Natural killer cell (primary cell): Measurements from ENCODE around the gene ANKRD40. TPM values are rescaled to one million over a fixed set of nuclear protein-coding genes. Genes with fewer than 3 reads are reported as not detected.
A peak's percentile ranks its signal among the peaks of the same experiment; 100 is the strongest.

Experiments used
- ATAC-seq, 3 donors: fragments of 150-1000 bp in 2 of 3; fragments of 200-7000 bp in 1 of 3; cut with Tn5 transposase; 1 replicate in 1 of 3; 2 replicates in 2 of 3; pipeline ENCODE4 v1.10.0; 2021; ENCODE audit warnings: mild to moderate bottlenecking in 2 of 3, moderate library complexity in 2 of 3
- DNase-seq, 2 donors: peaks; one replicate each; pipeline versions ENCODE4 v3.0.0 to v3.0.0-alpha.2; 2013 to 2021; ENCODE audit warnings: mixed read lengths in 1 of 2
- H3K27ac ChIP-seq: one replicate; pipeline ENCODE4 v1.5.1; 2013; ENCODE audit warnings: mild to moderate bottlenecking, low read length
- H3K27me3 ChIP-seq: one replicate; pipeline ENCODE4 v1.6.1; 2013; ENCODE audit warnings: low read length; ENCODE audit not compliant: control insufficient read depth, insufficient read depth
- H3K36me3 ChIP-seq: one replicate; pipeline ENCODE4 v1.6.1; 2013; ENCODE audit warnings: low read length; ENCODE audit not compliant: control insufficient read depth, insufficient read depth
- H3K4me1 ChIP-seq: one replicate; pipeline ENCODE4 v1.6.1; 2013; ENCODE audit warnings: low read length; ENCODE audit not compliant: control insufficient read depth, insufficient read depth
- H3K4me3 ChIP-seq: one replicate; pipeline ENCODE4 v1.5.1; 2013; ENCODE audit warnings: low read length
- H3K9me3 ChIP-seq: one replicate; pipeline ENCODE4 v1.6.1; 2013; ENCODE audit warnings: low read length; ENCODE audit not compliant: control insufficient read depth, insufficient read depth
- H3K27ac Mint-ChIP-seq, 2 donors: one replicate each; pipeline ENCODE4 v1.8.0; 2022; ENCODE audit warnings: mild to moderate bottlenecking in 2 of 2, mixed read lengths in 2 of 2, moderate library complexity in 1 of 2
- H3K27me3 Mint-ChIP-seq, 2 donors: one replicate each; pipeline ENCODE4 v1.8.0; 2022; ENCODE audit warnings: low read depth in 2 of 2, mixed read lengths in 2 of 2
- H3K36me3 Mint-ChIP-seq: one replicate; pipeline ENCODE4 v1.8.0; 2022; ENCODE audit warnings: mixed read lengths
- H3K4me1 Mint-ChIP-seq, 2 donors: one replicate each; pipeline ENCODE4 v1.8.0; 2022; ENCODE audit warnings: mixed read lengths in 2 of 2
- H3K4me3 Mint-ChIP-seq: one replicate; pipeline ENCODE4 v1.8.0; 2022; ENCODE audit warnings: mild to moderate bottlenecking, moderate library complexity, mixed read lengths
- H3K9me3 Mint-ChIP-seq, 2 donors: one replicate each; pipeline ENCODE4 v1.8.0; 2022; ENCODE audit warnings: mixed read lengths in 2 of 2
- WGBS: methylation state at CpG from one replicate; pipeline ENCODE4 v1.1.7; 2013; ENCODE audit warnings: missing lambda C conversion rate; ENCODE audit not compliant: insufficient coverage; 5-methylcytosine and 5-hydroxymethylcytosine counted together
- intact Hi-C: fragments of 100-400 bp; cut with micrococcal nuclease; formaldehyde crosslinking; loops from one replicate; pipeline ENCODE4 v1.14.2; 2022
- total RNA-seq, 4 donors: library from RNA; stranded (reverse); fragments of 120-200 nt in 1 of 4; gene quantifications; one replicate each; pipeline versions ENCODE4 v1.2.3 to v1.2.4, GENCODE V29; 2013 to 2022
- TF ChIP-seq, protein P1 (sequence below): fragments of 200-600 bp; IDR thresholded peaks from one replicate; pipeline ENCODE4 v1.8.0; 2022; ENCODE audit warnings: antibody characterized with exemption

The ANKRD40 gene
- total RNA-seq, 3 donors from 2014 or later (not counting 1 experiment from before 2014, with no cell fraction given): 22.1 to 32.0 (median 30.8) TPM

- H3K4me3 ChIP-seq: no peak overlapping the region
- intact Hi-C loops: no loop called here
- no peaks in the 10 kb centered on the region for H3K36me3 Mint-ChIP-seq
- ATAC-seq (no peak), DNase-seq (no peak)
- peaks cover 0 to 2% of the 10 kb centered on the region in 2 donors for H3K27me3 Mint-ChIP-seq
- no peak overlapping the region for H3K27ac ChIP-seq
- H3K9me3 Mint-ChIP-seq: no peaks in the 10 kb centered on the region
- H3K9me3 ChIP-seq: no peaks in the 10 kb centered on the region
- WGBS: 97% methylated on average over 8 of the region's 8 CpGs
- H3K27ac Mint-ChIP-seq: no peak overlapping the region
- H3K4me1 ChIP-seq: no peaks in the 10 kb centered on the region
- peaks cover 0 to 5% of the 10 kb centered on the region in 2 donors for H3K4me1 Mint-ChIP-seq
- H3K27me3 ChIP-seq: no peaks in the 10 kb centered on the region
- no peaks in the 10 kb centered on the region for H3K36me3 ChIP-seq
- TF ChIP-seq, protein P1, sequence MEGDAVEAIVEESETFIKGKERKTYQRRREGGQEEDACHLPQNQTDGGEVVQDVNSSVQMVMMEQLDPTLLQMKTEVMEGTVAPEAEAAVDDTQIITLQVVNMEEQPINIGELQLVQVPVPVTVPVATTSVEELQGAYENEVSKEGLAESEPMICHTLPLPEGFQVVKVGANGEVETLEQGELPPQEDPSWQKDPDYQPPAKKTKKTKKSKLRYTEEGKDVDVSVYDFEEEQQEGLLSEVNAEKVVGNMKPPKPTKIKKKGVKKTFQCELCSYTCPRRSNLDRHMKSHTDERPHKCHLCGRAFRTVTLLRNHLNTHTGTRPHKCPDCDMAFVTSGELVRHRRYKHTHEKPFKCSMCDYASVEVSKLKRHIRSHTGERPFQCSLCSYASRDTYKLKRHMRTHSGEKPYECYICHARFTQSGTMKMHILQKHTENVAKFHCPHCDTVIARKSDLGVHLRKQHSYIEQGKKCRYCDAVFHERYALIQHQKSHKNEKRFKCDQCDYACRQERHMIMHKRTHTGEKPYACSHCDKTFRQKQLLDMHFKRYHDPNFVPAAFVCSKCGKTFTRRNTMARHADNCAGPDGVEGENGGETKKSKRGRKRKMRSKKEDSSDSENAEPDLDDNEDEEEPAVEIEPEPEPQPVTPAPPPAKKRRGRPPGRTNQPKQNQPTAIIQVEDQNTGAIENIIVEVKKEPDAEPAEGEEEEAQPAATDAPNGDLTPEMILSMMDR: no peak
- H3K4me3 Mint-ChIP-seq: no peak overlapping the region
Measured at GRCh38 chr17:50666316-50666715, 41.4 kb downstream of the ANKRD40 start.

DNA sequence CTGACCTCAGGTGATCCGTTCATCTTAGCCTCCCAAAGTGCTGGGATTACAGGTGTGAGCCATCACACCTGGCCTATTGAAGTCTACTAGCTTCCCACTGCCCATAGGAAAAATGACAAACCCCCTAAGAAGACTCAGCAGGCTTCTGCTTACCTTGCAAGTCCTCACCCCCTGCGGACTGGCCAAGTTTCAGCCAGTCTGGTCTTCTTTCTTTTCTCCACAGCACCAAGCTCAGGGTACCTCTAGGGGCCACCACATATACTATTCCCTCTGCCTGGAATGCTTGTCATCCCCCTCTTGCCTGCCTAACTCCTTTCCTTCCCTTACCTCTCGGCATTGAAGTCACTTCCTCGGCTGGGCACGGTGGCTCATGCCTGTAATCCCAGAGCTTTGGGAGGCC is 41.9 kb downstream of the ANKRD40 start:
- Mint-ChIP-seq H3K27me3 (peaks cover 0 to 6% of the 10 kb centered on the region in 2 donors), H3K4me3 (no peak overlapping the region), H3K4me1 (peaks cover 0 to 7% of the 10 kb centered on the region in 2 donors), H3K27ac (no peak overlapping the region), H3K9me3 (no peaks in the 10 kb centered on the region), H3K36me3 (no peaks in the 10 kb centered on the region)
- TF ChIP-seq, protein P1: no peak
- Histone ChIP-seq H3K4me3 (no peak overlapping the region), H3K4me1 (no peaks in the 10 kb centered on the region), H3K27ac (no peak overlapping the region), H3K27me3 (no peaks in the 10 kb centered on the region), H3K9me3 (no peaks in the 10 kb centered on the region), H3K36me3 (no peaks in the 10 kb centered on the region)
- intact Hi-C loops: no loop called here
- no peak for DNase-seq
- 74% methylated on average over 5 of the region's 5 CpGs for WGBS
- no peak for ATAC-seq

GRCh38 chr17:50664788-50665458 is 42.8 kb downstream of the ANKRD40 start:
- intact Hi-C loops: no loop called here
- Mint-ChIP-seq H3K27me3 (peaks cover 0 to 6% of the 10 kb centered on the region in 2 donors), H3K4me3 (no peak overlapping the region)

More at GRCh38 chr17:50664788-50665458, 42.8 kb downstream of the ANKRD40 start:
- TF ChIP-seq, protein P1: no peak
- Histone ChIP-seq H3K4me3 (no peak overlapping the region), H3K27me3 (no peaks in the 10 kb centered on the region), H3K27ac (no peak overlapping the region), H3K9me3 (no peaks in the 10 kb centered on the region), H3K4me1 (no peaks in the 10 kb centered on the region), H3K36me3 (no peaks in the 10 kb centered on the region)
- WGBS: 95% methylated on average over 12 of the region's 12 CpGs
- Mint-ChIP-seq H3K9me3 (no peaks in the 10 kb centered on the region), H3K4me1 (peaks cover 0 to 7% of the 10 kb centered on the region in 2 donors), H3K27ac (peak overlapping the region in 1 of 2 donors; percentile 15), H3K36me3 (no peaks in the 10 kb centered on the region)
- DNase-seq (no peak), ATAC-seq (no peak)
